Suprapubic skin (tissue), 4 donors: ENCODE data around the gene IMPA2. TPM values are rescaled to one million over a fixed set of nuclear protein-coding genes. Genes with fewer than 3 reads are reported as not detected.
A peak's percentile ranks its signal among the peaks of the same experiment; 100 is the strongest.

Experiments used
- DNase-seq, 2 donors: peaks; one replicate each; pipeline ENCODE4 v3.0.0-alpha.2; 2019; ENCODE audit warnings: low spot score in 2 of 2
- H3K27ac ChIP-seq: fragments of 200-600 bp; sonication (generic); one replicate; pipeline ENCODE4 v1.5.1; 2019
- H3K27me3 ChIP-seq: fragments of 200-600 bp; sonication (generic); one replicate; pipeline ENCODE4 v1.5.1; 2019
- H3K36me3 ChIP-seq: fragments of 200-600 bp; sonication (generic); one replicate; pipeline ENCODE4 v1.5.1; 2019
- H3K4me1 ChIP-seq: fragments of 200-600 bp; sonication (generic); one replicate; pipeline ENCODE4 v1.5.1; 2019
- H3K4me3 ChIP-seq: fragments of 200-600 bp; sonication (generic); one replicate; pipeline ENCODE4 v1.5.1; 2019; ENCODE audit warnings: mild to moderate bottlenecking
- H3K9me3 ChIP-seq: fragments of 200-600 bp; sonication (generic); one replicate; pipeline ENCODE4 v1.5.1; 2019
- EP300 ChIP-seq: sonication (generic); formaldehyde crosslinking; IDR thresholded peaks from one replicate; pipeline ENCODE4 v1.6.1; 2017; ENCODE audit warnings: antibody characterized with exemption
- POLR2A ChIP-seq, 2 donors: fragments of 450-650 bp; IDR thresholded peaks; one replicate each; pipeline ENCODE4 v1.6.1; 2017; ENCODE audit warnings: antibody characterized with exemption in 2 of 2, mild to moderate bottlenecking in 2 of 2, moderate library complexity in 2 of 2
- POLR2AphosphoS5 ChIP-seq, 3 donors: sonication (generic); formaldehyde crosslinking; IDR thresholded peaks; one replicate each; pipeline ENCODE4 v1.6.1; 2017; ENCODE audit warnings: antibody characterized with exemption in 3 of 3
- WGBS: methylation state at CpG from one replicate; pipeline ENCODE4 v1.1.5; 2018; 5-methylcytosine and 5-hydroxymethylcytosine counted together
- total RNA-seq, 4 donors: library from RNA; depleted of rRNA; stranded (reverse); fragments of >200 nt; gene quantifications; one replicate each; pipeline ENCODE4 v1.1.0, GENCODE V29; 2016
- TF ChIP-seq, protein P1 (sequence below), 2 donors: fragments of 200-600 bp in 1 of 2; fragments of 450-650 bp in 1 of 2; sonication (generic) in 1 of 2; IDR thresholded peaks; one replicate each; pipeline ENCODE4 v1.5.1; 2016 to 2019; ENCODE audit warnings: antibody characterized with exemption in 2 of 2, mild to moderate bottlenecking in 1 of 2, moderate library complexity in 1 of 2

IMPA2 gene
- total RNA-seq, 4 donors from 2014 or later = 234 to 396 (median 363) TPM

DNA sequence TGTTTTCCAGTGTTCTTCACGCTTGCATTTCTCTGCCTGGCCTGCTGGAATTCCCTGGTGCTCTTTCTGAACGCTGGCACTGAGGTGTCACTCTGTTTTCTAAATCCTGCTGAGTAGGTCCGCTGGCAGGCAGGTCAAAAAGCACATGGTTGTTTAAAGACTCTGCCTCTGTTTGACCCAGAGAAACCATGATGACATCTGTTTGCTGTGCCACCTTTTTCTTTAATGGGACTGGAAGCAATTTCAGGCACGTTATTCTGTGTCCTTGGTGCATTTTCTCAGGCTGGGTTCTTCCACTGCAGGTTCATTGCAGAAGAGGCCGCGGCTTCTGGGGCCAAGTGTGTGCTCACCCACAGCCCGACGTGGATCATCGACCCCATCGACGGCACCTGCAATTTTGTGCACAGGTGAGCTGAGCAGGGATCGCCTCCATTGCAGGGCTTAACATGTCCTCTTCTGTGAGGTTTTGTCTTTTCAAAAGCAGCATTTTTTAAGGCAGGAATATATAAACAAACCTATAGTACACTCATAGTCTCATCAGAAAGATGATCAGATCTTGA lies 28.4 kb downstream of the IMPA2 start:
- H3K36me3 ChIP-seq = peaks cover 28% of the 10 kb centered on the region
- no peak overlapping the region for H3K27ac ChIP-seq
- no peaks in the 10 kb centered on the region for H3K27me3 ChIP-seq
- H3K4me1 ChIP-seq = peaks cover 51% of the 10 kb centered on the region
- no peak overlapping the region for H3K4me3 ChIP-seq
- WGBS = 86% methylated on average over 12 of the region's 12 CpGs
- TF ChIP-seq POLR2A (IDR thresholded peaks at IDR 0.05) = no peak
- TF ChIP-seq POLR2AphosphoS5 (IDR thresholded peaks at IDR 0.05) = no peak
- TF ChIP-seq, protein P1, sequence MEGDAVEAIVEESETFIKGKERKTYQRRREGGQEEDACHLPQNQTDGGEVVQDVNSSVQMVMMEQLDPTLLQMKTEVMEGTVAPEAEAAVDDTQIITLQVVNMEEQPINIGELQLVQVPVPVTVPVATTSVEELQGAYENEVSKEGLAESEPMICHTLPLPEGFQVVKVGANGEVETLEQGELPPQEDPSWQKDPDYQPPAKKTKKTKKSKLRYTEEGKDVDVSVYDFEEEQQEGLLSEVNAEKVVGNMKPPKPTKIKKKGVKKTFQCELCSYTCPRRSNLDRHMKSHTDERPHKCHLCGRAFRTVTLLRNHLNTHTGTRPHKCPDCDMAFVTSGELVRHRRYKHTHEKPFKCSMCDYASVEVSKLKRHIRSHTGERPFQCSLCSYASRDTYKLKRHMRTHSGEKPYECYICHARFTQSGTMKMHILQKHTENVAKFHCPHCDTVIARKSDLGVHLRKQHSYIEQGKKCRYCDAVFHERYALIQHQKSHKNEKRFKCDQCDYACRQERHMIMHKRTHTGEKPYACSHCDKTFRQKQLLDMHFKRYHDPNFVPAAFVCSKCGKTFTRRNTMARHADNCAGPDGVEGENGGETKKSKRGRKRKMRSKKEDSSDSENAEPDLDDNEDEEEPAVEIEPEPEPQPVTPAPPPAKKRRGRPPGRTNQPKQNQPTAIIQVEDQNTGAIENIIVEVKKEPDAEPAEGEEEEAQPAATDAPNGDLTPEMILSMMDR (IDR thresholded peaks at IDR 0.05) = no peak
- TF ChIP-seq EP300 = no peak
- DNase-seq = no peak
- no peaks in the 10 kb centered on the region for H3K9me3 ChIP-seq

DNA sequence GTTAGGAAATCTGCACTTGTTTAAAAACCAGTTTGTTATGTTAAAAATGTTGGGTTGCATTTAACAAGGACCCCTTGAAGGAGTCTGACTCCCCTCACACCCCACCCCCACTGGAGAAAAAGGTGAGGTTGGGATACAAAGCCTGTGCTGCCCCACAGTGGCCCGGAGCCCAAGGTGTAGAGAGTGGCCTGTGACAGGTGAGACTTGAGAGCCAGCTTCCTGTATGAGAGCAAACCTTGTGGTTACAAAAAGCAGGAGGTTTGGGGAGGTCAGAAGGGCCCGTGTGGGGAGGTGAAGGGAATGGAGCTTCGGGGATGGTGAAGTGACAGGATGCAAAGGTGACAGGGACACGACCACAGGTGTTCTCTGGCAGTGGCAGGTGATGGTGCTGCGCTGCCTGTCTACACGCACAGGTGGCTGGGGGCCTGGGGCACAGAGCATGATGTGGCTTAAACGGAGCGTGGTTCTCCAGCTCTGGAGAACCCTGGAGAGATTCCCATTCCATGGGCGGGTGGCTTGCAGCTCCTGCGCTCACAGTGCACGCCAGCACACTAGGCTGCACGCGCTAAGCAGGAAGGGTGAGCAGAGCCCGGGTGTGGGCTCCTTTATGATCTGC lies 29.0 kb downstream of the IMPA2 start:
- H3K9me3 ChIP-seq = no peaks in the 10 kb centered on the region
- H3K27me3 ChIP-seq = no peaks in the 10 kb centered on the region
- peaks cover 28% of the 10 kb centered on the region for H3K36me3 ChIP-seq
- H3K4me1 ChIP-seq = peaks cover 52% of the 10 kb centered on the region
- no peak for DNase-seq
- H3K27ac ChIP-seq = peak overlapping the region; percentile 75
- TF ChIP-seq, protein P1 (IDR thresholded peaks at IDR 0.05) = no peak
- TF ChIP-seq POLR2AphosphoS5 (IDR thresholded peaks at IDR 0.05) = no peak
- no peak for TF ChIP-seq EP300
- no peak for TF ChIP-seq POLR2A (IDR thresholded peaks at IDR 0.05)
- no peak overlapping the region for H3K4me3 ChIP-seq
- WGBS = 72% methylated on average over 14 of the region's 14 CpGs

DNA sequence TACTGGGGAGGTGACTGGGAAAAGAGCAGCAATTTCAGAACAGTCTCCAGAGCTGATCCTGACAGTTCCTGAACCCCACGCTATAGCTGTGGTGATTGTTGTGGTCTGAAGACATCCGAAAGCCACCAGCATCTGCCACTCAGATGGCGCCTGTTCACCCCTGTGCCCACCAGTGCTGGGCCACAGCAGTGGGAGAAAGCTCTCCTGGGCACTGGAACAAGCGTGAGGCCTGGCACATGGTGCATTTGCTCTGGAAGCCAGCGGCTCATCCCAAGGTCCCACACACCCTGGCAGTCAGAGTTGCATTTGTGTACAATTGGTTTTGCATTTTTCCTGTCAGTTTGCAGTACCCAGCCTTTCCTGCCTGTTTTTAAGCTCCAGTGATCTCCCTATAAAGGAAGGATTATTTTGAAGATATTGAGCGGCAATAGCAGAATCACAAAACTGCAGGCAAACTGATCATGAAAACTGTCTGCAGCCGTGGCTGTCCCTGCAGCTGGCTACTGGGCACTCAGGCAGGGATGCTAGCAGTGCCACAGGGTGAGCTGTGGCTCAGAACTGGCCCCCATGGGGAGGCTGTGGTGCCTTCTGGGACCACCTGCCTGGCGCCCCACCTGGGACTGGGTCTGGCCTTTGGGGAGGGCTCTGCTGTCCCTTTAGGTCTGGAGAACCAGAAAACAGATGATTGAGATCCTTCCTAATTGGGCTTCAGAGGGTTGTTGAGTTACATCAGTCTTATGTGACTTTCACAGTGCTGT lies 30.1 kb downstream of the IMPA2 start:
- Histone ChIP-seq H3K36me3 (peaks cover 24% of the 10 kb centered on the region), H3K27me3 (no peaks in the 10 kb centered on the region), H3K4me3 (no peak overlapping the region), H3K9me3 (no peaks in the 10 kb centered on the region), H3K27ac (peak overlapping the region; percentile 75), H3K4me1 (peaks cover 55% of the 10 kb centered on the region)
- DNase-seq = no peak
- TF ChIP-seq EP300 = no peak
- TF ChIP-seq POLR2AphosphoS5 (IDR thresholded peaks at IDR 0.05) = no peak
- WGBS = 84% methylated on average over 7 of the region's 8 CpGs

DNA sequence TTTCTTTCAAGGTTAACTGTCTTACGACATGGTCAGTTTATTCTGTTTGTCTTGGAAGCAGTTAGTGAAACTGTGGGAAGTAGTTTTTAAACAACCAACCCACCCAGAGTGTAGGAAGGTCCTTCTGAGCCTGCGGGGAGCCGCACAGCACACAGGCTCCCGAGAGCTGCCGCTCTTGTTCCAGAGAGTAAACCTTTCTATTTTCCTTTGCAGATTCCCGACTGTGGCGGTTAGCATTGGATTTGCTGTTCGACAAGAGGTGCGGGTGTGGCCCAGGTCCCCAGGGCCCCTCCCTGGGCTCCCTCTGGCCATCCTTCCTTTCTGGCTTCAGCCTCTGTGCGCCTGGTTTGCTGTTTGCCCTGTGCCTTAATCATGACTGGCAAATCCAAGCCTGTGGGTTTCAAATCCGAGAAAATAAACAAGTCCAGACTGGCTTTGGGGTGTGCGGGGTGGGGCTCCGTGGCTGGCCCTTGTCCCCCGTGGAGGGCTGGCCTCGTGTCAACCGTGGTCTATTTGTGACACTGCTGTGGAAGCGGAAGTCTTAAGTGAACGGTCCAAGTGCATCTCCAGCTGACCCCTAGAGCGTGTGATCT lies 30.7 kb downstream of the IMPA2 start:
- H3K4me3 ChIP-seq = no peak overlapping the region
- TF ChIP-seq POLR2A (IDR thresholded peaks at IDR 0.05) (no peak), EP300 (no peak), POLR2AphosphoS5 (IDR thresholded peaks at IDR 0.05) (no peak)
- TF ChIP-seq, protein P1 (IDR thresholded peaks at IDR 0.05) = no peak
- H3K9me3 ChIP-seq = no peaks in the 10 kb centered on the region
- no peak for DNase-seq
- peaks cover 29% of the 10 kb centered on the region for H3K36me3 ChIP-seq
- H3K27ac ChIP-seq = peak overlapping the region; percentile 75
- peaks cover 56% of the 10 kb centered on the region for H3K4me1 ChIP-seq
- H3K27me3 ChIP-seq = no peaks in the 10 kb centered on the region
- 59% methylated on average over 19 of the region's 19 CpGs for WGBS

DNA sequence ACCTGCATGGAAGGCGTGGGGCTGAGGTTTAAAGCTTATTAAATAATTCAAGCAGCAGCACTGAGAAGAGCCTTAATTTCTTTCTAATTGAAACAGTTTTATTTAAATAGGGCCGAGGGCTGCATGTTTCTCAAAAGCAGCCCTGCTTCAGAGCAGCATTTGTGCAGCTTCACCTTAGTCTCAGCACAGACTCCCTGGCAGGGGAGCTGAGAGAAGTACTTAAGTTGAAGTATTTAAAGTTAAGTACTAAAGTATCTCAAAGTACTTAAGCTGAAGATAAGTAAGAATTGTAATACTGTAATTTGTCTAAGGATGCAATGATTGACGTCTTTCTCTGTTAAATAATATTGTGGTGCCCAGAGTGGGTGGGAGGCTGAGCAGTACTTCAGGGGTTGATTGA lies 31.4 kb downstream of the IMPA2 start:
- TF ChIP-seq, protein P1 (IDR thresholded peaks at IDR 0.05) = no peak
- TF ChIP-seq EP300 (no peak), POLR2AphosphoS5 (IDR thresholded peaks at IDR 0.05) (no peak), POLR2A (IDR thresholded peaks at IDR 0.05) (no peak)
- DNase-seq = no peak
- peak overlapping the region; percentile 75 for H3K27ac ChIP-seq
- H3K36me3 ChIP-seq = peaks cover 33% of the 10 kb centered on the region
- no peak overlapping the region for H3K4me3 ChIP-seq
- H3K4me1 ChIP-seq = peaks cover 56% of the 10 kb centered on the region
- no peaks in the 10 kb centered on the region for H3K9me3 ChIP-seq
- 48% methylated on average over 3 of the region's 3 CpGs for WGBS
- H3K27me3 ChIP-seq = no peaks in the 10 kb centered on the region
